Thyroid gland (tissue), 4 donors: ENCODE results near the gene KCNIP4.

Experiments
- POLR2A ChIP-seq, 2 donors: fragments of 450-650 bp; IDR thresholded peaks; one replicate each; pipeline ENCODE4 v1.6.1; 2017; ENCODE audit warnings: antibody characterized with exemption in 2 of 2, mild to moderate bottlenecking in 2 of 2, moderate library complexity in 1 of 2
- TF ChIP-seq, protein P1 (sequence below), 6 experiments: fragments of 200-600 bp in 3 of 6; fragments of 450-650 bp in 3 of 6; sonication (generic) in 3 of 6; IDR thresholded peaks; one replicate each; pipeline ENCODE4 v1.5.1; 2016 to 2019; ENCODE audit warnings: antibody characterized with exemption in 6 of 6, mild to moderate bottlenecking in 2 of 6, inconsistent platforms in 1 of 6, moderate library complexity in 1 of 6

DNA sequence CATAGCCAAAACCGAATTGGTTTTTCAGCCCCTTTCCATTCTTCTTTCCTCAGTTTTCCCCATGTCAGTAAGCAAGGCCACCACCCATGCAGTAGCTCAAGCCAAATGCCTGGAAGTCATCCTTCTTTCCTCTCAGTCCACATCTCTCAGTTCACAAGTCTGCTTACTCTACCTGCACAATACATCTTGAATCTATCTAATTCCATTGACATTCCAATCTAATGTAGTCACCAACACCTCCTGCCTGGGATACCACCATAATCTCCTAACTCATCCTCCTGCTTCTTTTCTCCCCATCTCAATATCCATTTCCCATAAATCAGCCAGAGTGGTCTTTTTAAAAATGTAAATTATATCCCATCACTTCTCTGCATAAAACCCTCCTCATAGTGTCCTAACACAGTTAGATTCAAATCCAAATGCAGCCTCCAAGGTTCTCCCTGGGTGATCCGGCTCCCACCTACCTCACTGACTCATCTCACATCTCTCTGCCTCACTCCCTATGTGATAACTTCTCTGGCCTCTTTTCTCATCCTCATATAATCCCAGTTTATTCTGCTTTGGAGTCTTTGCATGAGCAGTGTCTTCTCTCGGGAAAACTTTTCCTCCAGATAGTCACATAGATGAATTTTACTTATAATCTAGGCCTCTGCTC is 26.9 kb downstream of the KCNIP4 start:
- no peak for TF ChIP-seq POLR2A (IDR thresholded peaks at IDR 0.05)
- TF ChIP-seq, protein P1, sequence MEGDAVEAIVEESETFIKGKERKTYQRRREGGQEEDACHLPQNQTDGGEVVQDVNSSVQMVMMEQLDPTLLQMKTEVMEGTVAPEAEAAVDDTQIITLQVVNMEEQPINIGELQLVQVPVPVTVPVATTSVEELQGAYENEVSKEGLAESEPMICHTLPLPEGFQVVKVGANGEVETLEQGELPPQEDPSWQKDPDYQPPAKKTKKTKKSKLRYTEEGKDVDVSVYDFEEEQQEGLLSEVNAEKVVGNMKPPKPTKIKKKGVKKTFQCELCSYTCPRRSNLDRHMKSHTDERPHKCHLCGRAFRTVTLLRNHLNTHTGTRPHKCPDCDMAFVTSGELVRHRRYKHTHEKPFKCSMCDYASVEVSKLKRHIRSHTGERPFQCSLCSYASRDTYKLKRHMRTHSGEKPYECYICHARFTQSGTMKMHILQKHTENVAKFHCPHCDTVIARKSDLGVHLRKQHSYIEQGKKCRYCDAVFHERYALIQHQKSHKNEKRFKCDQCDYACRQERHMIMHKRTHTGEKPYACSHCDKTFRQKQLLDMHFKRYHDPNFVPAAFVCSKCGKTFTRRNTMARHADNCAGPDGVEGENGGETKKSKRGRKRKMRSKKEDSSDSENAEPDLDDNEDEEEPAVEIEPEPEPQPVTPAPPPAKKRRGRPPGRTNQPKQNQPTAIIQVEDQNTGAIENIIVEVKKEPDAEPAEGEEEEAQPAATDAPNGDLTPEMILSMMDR (IDR thresholded peaks at IDR 0.05), result no peak
